22Rv1 (cell line): ENCODE data around the gene PTPRD.

Experiments used
- H3K27ac ChIP-seq: fragments of 450-650 bp; 2 replicates; pipeline ENCODE4 v1.5.1; 2017
- CTCF ChIP-seq: fragments of 450-650 bp; IDR thresholded peaks from 2 replicates; pipeline ENCODE4 v1.5.1; 2017; ENCODE audit warnings: mild to moderate bottlenecking
- ZFX ChIP-seq: fragments of 450-650 bp; IDR thresholded peaks from 2 replicates; pipeline ENCODE4 v1.6.1; 2017; ENCODE audit warnings: antibody characterized with exemption, borderline replicate concordance

The PTPRD gene

GRCh38 chr9:8384091-8384490, 2228.7 kb downstream of the PTPRD start:
- TF ChIP-seq ZFX, result no peak
- no peak for TF ChIP-seq CTCF

GRCh38 chr9:8382777-8383527, 2229.8 kb downstream of the PTPRD start:
- TF ChIP-seq CTCF (no peak), ZFX (no peak)
- no peak overlapping the region for H3K27ac ChIP-seq

More at GRCh38 chr9:8384091-8384490, 2228.7 kb downstream of the PTPRD start:
- H3K27ac ChIP-seq, result no peak overlapping the region

GRCh38 chr9:8382266-8382665, 2230.5 kb downstream of the PTPRD start:
- H3K27ac ChIP-seq, result no peak overlapping the region
- TF ChIP-seq CTCF (no peak), ZFX (no peak)

GRCh38 chr9:8381601-8382000, 2231.2 kb downstream of the PTPRD start:
- H3K27ac ChIP-seq, result no peak overlapping the region
- TF ChIP-seq CTCF, result no peak

- no peak for TF ChIP-seq CTCF
- TF ChIP-seq ZFX, result no peak
- H3K27ac ChIP-seq, result no peak overlapping the region
These were observed 2238.3 kb downstream of the PTPRD start for GRCh38 chr9:8374471-8374870.

GRCh38 chr9:8371686-8372085, 2241.1 kb downstream of the PTPRD start:
- no peak for TF ChIP-seq CTCF
- TF ChIP-seq ZFX, result no peak
- no peak overlapping the region for H3K27ac ChIP-seq

- H3K27ac ChIP-seq, result no peak overlapping the region
- no peak for TF ChIP-seq CTCF
- no peak for TF ChIP-seq ZFX
These were observed 2246.5 kb downstream of the PTPRD start for GRCh38 chr9:8366161-8366926.
